GM19438 (cell line): ENCODE data around the gene NFIB.

ENCODE experiments used
- ATAC-seq: cut with Tn5 transposase; IDR thresholded peaks from one replicate; pipeline ENCODE4 v1.9.1; 2021; ENCODE audit warnings: low read depth; ENCODE audit not compliant: unreplicated experiment

Gene NFIB

GRCh38 chr9:14058325-14058688 is 255.6 kb downstream of the NFIB start:
- no peak for ATAC-seq

- ATAC-seq = no peak
Measured at GRCh38 chr9:14057368-14058324, 256.3 kb downstream of the NFIB start.

- no peak for ATAC-seq
Measured at GRCh38 chr9:14056316-14056861, 257.6 kb downstream of the NFIB start.

- ATAC-seq = no peak
Measured at GRCh38 chr9:14054096-14054495, 259.8 kb downstream of the NFIB start.

GRCh38 chr9:14052359-14052758 is 261.6 kb downstream of the NFIB start:
- no peak for ATAC-seq

- no peak for ATAC-seq
Measured at GRCh38 chr9:14051419-14051818, 262.5 kb downstream of the NFIB start.

GRCh38 chr9:14043483-14043882 is 270.5 kb downstream of the NFIB start:
- ATAC-seq = no peak

- no peak for ATAC-seq
Measured at GRCh38 chr9:14037331-14037730, 276.6 kb downstream of the NFIB start.

- ATAC-seq = no peak
Measured at GRCh38 chr9:14033067-14033466, 280.9 kb downstream of the NFIB start.
